Uterus (tissue), 2 donors: ENCODE measurements around the gene TRIM14.

Experiments used
- CTCF ChIP-seq, 4 experiments: fragments of 200-600 bp in 2 of 4; fragments of 450-650 bp in 2 of 4; sonication (generic) in 2 of 4; IDR thresholded peaks; one replicate each; pipeline ENCODE4 v1.5.1; 2016 to 2019; ENCODE audit warnings: antibody characterized with exemption in 4 of 4, mild to moderate bottlenecking in 2 of 4, moderate library complexity in 1 of 4
- POLR2A ChIP-seq, 2 donors: fragments of 450-650 bp; IDR thresholded peaks; one replicate each; pipeline ENCODE4 v1.6.1; 2016; ENCODE audit warnings: antibody characterized with exemption in 2 of 2, mild to moderate bottlenecking in 1 of 2, moderate library complexity in 1 of 2

DNA sequence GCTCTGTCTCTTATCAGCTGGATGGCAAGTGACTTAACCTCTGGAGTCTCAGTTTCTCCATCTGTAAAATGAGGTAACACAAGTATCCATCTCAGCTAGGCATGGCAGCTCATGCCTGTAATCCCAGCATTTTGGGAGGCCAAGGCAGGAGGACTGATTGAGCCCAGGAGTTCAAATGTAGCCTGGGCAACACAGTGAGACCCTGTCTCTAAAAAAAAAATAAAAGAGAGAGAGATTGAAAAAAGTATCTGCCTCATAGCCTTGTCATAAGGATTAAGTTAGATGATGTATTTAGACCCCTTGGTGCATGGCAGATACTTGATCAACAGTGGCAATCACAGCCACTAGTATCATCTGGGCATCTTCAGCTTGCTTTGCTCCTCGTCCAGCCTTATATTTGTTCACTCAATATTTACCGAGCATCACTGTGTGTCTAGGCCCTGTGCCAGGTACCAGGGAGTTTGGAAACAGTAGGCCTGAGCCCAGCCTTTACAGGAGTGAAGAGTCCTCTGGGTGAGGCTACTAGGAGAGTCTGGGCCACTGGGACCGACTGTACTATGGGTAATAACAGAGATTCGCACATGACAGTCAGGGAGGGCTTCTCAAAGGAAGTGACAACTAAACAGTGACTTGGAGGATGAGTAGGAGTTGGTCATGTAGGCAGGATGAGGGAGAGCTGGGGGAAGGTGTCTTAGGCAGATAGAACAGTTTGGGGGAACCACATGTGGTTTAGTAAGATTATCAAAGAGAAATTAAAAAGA, 39.2 kb upstream of the TRIM14 start:
- TF ChIP-seq CTCF (IDR thresholded peaks at IDR 0.05) (no peak), POLR2A (IDR thresholded peaks at IDR 0.05) (no peak)
